ENCODE measurements around the gene PLSCR3.
A peak's percentile ranks its signal among the peaks of the same experiment; 100 is the strongest.

PLSCR3 gene

DNA sequence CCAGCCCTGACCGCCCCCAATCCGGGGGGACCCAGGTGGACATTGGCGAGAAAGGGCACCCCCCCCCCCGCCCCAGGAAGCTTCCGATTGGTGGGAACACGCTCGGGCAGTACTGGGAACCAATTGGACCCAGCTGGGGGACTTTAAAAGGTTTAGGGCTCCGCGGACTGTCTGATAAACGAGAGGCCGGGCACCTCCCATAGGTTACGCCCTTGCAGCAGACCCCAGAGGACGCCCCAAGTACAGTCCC is 9.3 kb upstream of the PLSCR3 start:
- DNase-seq (ENCODE audit: low read depth): no peak
- peak overlapping the region; percentile 73 for H3K4me3 ChIP-seq (replicated peaks; ENCODE audit: low read depth, low read length)
- TF ChIP-seq, protein P1, sequence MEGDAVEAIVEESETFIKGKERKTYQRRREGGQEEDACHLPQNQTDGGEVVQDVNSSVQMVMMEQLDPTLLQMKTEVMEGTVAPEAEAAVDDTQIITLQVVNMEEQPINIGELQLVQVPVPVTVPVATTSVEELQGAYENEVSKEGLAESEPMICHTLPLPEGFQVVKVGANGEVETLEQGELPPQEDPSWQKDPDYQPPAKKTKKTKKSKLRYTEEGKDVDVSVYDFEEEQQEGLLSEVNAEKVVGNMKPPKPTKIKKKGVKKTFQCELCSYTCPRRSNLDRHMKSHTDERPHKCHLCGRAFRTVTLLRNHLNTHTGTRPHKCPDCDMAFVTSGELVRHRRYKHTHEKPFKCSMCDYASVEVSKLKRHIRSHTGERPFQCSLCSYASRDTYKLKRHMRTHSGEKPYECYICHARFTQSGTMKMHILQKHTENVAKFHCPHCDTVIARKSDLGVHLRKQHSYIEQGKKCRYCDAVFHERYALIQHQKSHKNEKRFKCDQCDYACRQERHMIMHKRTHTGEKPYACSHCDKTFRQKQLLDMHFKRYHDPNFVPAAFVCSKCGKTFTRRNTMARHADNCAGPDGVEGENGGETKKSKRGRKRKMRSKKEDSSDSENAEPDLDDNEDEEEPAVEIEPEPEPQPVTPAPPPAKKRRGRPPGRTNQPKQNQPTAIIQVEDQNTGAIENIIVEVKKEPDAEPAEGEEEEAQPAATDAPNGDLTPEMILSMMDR (IDR thresholded peaks at IDR 0.05; ENCODE audit: low read length, missing control alignments): no peak

GRCh38 chr17:7403043-7403726 is 8.9 kb upstream of the PLSCR3 start:
- TF ChIP-seq, protein P1 (IDR thresholded peaks at IDR 0.05; ENCODE audit: low read length, missing control alignments): no peak
- peak overlapping the region; percentile 73 for H3K4me3 ChIP-seq (replicated peaks; ENCODE audit: low read depth, low read length)
- no peak for DNase-seq (ENCODE audit: low read depth)

DNA sequence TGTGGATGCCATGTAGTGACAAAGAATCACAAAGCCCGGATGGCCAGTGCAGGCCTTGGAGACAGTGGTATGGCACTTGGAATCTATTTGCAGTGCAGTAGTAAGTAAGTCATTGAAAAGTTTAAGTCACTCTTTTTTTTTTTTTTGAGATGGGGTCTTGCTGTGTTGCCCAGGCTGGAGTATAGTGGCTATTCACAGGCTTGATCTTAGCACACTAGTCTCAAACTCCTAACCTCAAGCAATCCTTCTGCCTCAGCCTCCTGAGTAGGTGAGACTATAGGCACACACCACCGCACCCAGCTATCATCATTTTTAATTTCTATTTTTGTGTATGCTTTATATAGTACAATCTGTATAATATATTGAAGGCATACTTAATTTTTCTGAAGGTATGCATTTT is 4.3 kb upstream of the PLSCR3 start:
- no peak for DNase-seq (ENCODE audit: low read depth)
- H3K4me3 ChIP-seq (replicated peaks; ENCODE audit: low read depth, low read length): no peak overlapping the region
- TF ChIP-seq, protein P1 (IDR thresholded peaks at IDR 0.05; ENCODE audit: low read length, missing control alignments): no peak

GRCh38 chr17:7396147-7396546 is 1.8 kb upstream of the PLSCR3 start:
- TF ChIP-seq, protein P1 (IDR thresholded peaks at IDR 0.05; ENCODE audit: low read length, missing control alignments): no peak
- H3K4me3 ChIP-seq (replicated peaks; ENCODE audit: low read depth, low read length): no peak overlapping the region
- DNase-seq (ENCODE audit: low read depth): no peak

DNA sequence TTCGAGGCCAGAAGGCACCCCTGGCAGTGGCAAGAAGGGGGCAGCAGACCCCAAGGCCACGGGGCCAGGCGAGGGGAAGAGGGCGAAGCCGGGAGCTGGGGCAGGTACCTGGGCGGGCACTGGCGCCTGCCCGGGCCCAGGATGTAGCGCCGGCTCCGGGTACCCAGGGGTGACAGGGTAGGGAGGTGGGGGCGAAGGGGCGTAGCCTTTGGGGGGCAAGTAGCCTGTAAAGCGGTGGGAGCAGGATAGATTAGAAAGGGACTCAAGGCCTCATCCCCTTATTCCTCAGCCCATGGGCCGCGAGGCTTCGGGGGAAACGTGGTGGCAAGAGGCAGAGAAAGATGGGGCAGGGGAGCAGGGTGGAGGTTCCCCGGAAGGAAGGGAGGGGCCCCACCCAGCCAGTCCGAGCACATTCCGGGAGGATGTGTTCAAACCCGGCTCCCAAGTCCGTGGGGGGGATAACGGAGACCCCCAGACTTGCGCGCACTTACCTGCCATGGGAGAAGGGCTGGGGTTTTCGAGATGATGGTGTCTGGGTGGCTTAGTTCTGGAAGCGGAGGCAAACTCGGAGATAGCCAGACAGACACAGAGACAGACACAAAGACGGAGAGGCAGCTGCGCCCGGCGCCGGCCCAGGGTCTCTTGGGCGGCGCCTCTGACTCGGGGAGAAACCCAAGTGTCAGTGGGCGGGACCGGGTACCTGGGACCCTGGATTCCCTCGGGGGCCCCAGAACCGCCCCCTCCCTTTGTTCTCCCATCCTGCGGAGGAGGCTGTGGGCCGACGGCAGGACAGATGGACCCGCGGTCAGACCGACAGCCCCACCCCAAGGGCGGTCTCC is 493 bp downstream of the PLSCR3 start:
- peak overlapping the region; percentile 82 for H3K4me3 ChIP-seq (replicated peaks; ENCODE audit: low read depth, low read length)
- no peak for DNase-seq (ENCODE audit: low read depth)
- TF ChIP-seq, protein P1 (IDR thresholded peaks at IDR 0.05; ENCODE audit: low read length, missing control alignments): no peak

DNA sequence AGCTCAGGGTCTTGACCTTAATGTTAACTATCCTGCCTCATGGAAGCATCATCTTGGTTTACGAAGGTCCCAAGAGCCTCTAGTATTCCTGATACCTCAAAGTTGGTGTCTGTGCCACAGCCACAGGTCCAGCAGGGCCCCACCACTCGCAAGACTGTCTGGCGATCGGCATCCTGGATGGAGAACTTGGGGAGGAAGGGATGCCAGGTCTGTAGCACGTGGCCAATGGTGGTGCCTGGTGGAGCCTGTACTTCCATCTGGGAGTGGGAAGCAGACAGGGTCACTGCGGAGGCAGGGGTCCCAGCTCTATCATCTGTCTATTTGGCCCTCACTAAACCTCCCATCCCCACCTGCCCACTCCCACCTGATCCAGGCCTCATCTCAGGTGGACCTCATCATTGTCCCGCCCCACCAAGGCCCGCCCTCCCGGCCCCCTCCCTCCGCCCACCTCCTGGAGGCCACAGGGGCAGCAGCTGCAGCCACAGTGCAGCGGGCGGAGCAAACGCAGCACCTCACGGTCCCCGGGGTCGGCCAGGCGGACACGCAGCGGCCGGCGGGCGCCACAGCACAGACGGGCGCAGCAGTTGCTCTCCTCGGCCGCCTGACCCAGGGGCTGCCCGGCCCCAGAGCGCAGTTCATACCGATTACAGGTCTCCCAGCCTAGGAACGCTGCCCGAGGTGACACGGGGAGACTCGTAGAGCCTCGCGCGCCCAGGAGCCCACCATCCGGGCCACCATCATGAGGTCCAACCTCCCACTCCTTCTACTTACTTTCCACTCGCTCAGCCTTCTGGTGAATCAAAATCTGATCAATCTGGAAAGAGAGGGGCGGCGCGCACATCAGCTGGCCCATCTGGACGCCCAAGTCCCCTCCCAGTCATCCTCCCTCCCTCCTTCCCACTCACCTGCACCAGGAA is 1.4 kb downstream of the PLSCR3 start:
- no peak for DNase-seq (ENCODE audit: low read depth)
- TF ChIP-seq, protein P1 (IDR thresholded peaks at IDR 0.05; ENCODE audit: low read length, missing control alignments): no peak
- peak overlapping the region; percentile 82 for H3K4me3 ChIP-seq (replicated peaks; ENCODE audit: low read depth, low read length)
